ENCODE results near the gene MINAR1. TPM values are rescaled to one million over a fixed set of nuclear protein-coding genes. Genes with fewer than 3 reads are reported as not detected.

MINAR1 gene
- total RNA-seq, 2 experiments from 2014 or later = 0.45 TPM

GRCh38 chr15:79454063-79454462 lies 21.9 kb downstream of the MINAR1 start:
- TF ChIP-seq CTCF (IDR thresholded peaks at IDR 0.05) = no peak
- H3K4me1 Mint-ChIP-seq (ENCODE audit: low read depth) = no peaks in the 10 kb centered on the region
- ChIA-PET CTCF (no interaction called here), POLR2A (no interaction called here)
- DNase-seq (no peak), ATAC-seq (no peak)
- H3K9me3 Mint-ChIP-seq = no peaks in the 10 kb centered on the region
- no peak overlapping the region for H3K27ac Mint-ChIP-seq
- intact Hi-C loops (cut with micrococcal nuclease) = no loop called here
- no peak overlapping the region for H3K4me3 Mint-ChIP-seq
- no peaks in the 10 kb centered on the region for H3K36me3 Mint-ChIP-seq (ENCODE audit: low read depth)
- peaks cover 4% of the 10 kb centered on the region for H3K27me3 Mint-ChIP-seq

- no peak for ATAC-seq
- Mint-ChIP-seq H3K9me3 (no peaks in the 10 kb centered on the region), H3K27me3 (no peaks in the 10 kb centered on the region), H3K4me1 (ENCODE audit: low read depth) (no peaks in the 10 kb centered on the region), H3K4me3 (no peak overlapping the region), H3K27ac (no peak overlapping the region), H3K36me3 (ENCODE audit: low read depth) (no peaks in the 10 kb centered on the region)
- POLR2A ChIA-PET = no interaction called here
- no peak for DNase-seq
- intact Hi-C loops (cut with micrococcal nuclease) = no loop called here
- no peak for TF ChIP-seq CTCF (IDR thresholded peaks at IDR 0.05)
- CTCF ChIA-PET = interaction anchor here (1.0 kb wide), 1 partner anchor 75 kb away, joined by 3 read pairs; no protein-coding TSS in a partner anchor
These were observed 23.2 kb downstream of the MINAR1 start for GRCh38 chr15:79455361-79455760.

- ATAC-seq = no peak
- Mint-ChIP-seq H3K36me3 (ENCODE audit: low read depth) (no peaks in the 10 kb centered on the region), H3K27me3 (no peaks in the 10 kb centered on the region), H3K4me1 (ENCODE audit: low read depth) (no peaks in the 10 kb centered on the region), H3K9me3 (no peaks in the 10 kb centered on the region), H3K4me3 (no peak overlapping the region), H3K27ac (no peak overlapping the region)
- no peak for TF ChIP-seq CTCF (IDR thresholded peaks at IDR 0.05)
- intact Hi-C loops (cut with micrococcal nuclease) = no loop called here
- ChIA-PET CTCF (interaction anchor here (1.0 kb wide), 1 partner anchor 75 kb away, joined by 3 read pairs; no protein-coding TSS in a partner anchor), POLR2A (no interaction called here)
- no peak for DNase-seq
These were observed 23.8 kb downstream of the MINAR1 start for GRCh38 chr15:79455943-79456342.

DNA sequence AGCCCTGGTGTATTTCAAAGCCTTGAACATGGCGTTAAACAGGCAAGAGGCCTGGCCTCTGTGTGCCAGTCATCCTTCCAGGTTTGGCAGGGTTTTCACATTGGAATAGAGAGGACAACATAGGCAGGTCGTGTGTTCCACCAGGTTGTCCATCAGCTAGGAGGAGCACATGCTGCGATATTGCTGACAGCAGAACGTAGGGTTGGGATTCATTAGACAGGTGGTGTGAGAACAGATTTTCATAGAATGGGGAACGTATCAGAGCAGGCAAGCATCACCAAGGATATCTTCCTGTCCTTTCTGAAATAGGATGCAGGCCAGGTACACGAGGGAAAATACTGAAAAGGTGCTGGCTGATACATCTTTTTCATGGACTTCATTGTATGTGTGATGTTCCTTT lies 26.4 kb downstream of the MINAR1 start:
- CTCF ChIA-PET = no interaction called here
- no peak for TF ChIP-seq CTCF (IDR thresholded peaks at IDR 0.05)
- Mint-ChIP-seq H3K4me3 (no peak overlapping the region), H3K27me3 (no peaks in the 10 kb centered on the region), H3K27ac (no peak overlapping the region), H3K36me3 (ENCODE audit: low read depth) (no peaks in the 10 kb centered on the region), H3K4me1 (ENCODE audit: low read depth) (no peaks in the 10 kb centered on the region), H3K9me3 (no peaks in the 10 kb centered on the region)
- intact Hi-C loops (cut with micrococcal nuclease) = no loop called here
- ATAC-seq (no peak), DNase-seq (no peak)
- POLR2A ChIA-PET = no interaction called here

DNA sequence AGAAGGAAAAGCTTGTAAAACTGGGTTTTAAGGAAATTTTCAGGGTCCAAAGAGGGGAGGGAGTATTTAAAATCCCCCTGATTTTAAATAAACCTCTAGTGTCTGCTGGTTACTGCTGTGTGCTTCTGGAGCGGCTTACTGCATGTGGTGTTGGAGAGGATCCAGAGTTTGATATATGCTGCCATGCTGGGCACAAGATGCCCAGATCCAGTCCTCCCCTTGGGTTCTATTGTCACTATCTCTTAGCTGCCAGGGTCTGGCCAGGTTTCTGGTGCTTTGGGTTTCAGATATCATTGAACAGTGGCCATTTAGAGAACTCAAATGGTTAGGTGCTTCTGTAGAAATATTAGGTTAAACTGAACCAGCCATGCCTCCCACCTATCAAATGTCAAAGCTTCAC lies 27.5 kb downstream of the MINAR1 start:
- POLR2A ChIA-PET = no interaction called here

More for the DNA sequence above, 27.5 kb downstream of the MINAR1 start:
- TF ChIP-seq CTCF (IDR thresholded peaks at IDR 0.05) = no peak
- DNase-seq (no peak), ATAC-seq (no peak)
- intact Hi-C loops (cut with micrococcal nuclease) = no loop called here
- no peak overlapping the region for H3K27ac Mint-ChIP-seq
- H3K36me3 Mint-ChIP-seq (ENCODE audit: low read depth) = no peaks in the 10 kb centered on the region
- no peaks in the 10 kb centered on the region for H3K4me1 Mint-ChIP-seq (ENCODE audit: low read depth)
- no peak overlapping the region for H3K4me3 Mint-ChIP-seq
- H3K9me3 Mint-ChIP-seq = no peaks in the 10 kb centered on the region
- CTCF ChIA-PET = interaction anchor here (1.7 kb wide), 1 partner anchor 10 kb away, joined by 4 read pairs; no protein-coding TSS in a partner anchor
- H3K27me3 Mint-ChIP-seq = no peaks in the 10 kb centered on the region

Data from activated CD8-positive, alpha-beta T cell treated with anti-CD3 and anti-CD28 coated beads for 36 hours (primary cell).